ENCODE data around the gene PHYH.
"Not testable (repeated sequence)": the region's sequence is repeated elsewhere in the genome, so short reads cannot be mapped to it uniquely, and the experiment has no call there.

The PHYH gene

GRCh38 chr10:13319166-13319565 is 19.3 kb upstream of the PHYH start:
- DNase-seq = no peak

- DNase-seq = no peak
Measured at GRCh38 chr10:13317474-13317873, 17.6 kb upstream of the PHYH start.

GRCh38 chr10:13316635-13317311 is 16.9 kb upstream of the PHYH start:
- no peak for DNase-seq

GRCh38 chr10:13315361-13315760 is 15.5 kb upstream of the PHYH start:
- DNase-seq = no peak

GRCh38 chr10:13311177-13311575 is 11.3 kb upstream of the PHYH start:
- no peak for DNase-seq

- no peak for DNase-seq
Measured at GRCh38 chr10:13310518-13311176, 10.8 kb upstream of the PHYH start.

GRCh38 chr10:13309792-13310191 is 9.9 kb upstream of the PHYH start:
- DNase-seq = no peak

- no peak for DNase-seq
Measured at GRCh38 chr10:13308096-13308495, 8.2 kb upstream of the PHYH start.

- DNase-seq = no peak
Measured at GRCh38 chr10:13306103-13306502, 6.2 kb upstream of the PHYH start.

GRCh38 chr10:13302821-13303555 is 3.1 kb upstream of the PHYH start:
- no peak for DNase-seq

- no peak for DNase-seq
Measured at GRCh38 chr10:13298748-13299436, 972 bp downstream of the PHYH start.

- no peak for DNase-seq
Measured at GRCh38 chr10:13296476-13296875, 3.4 kb downstream of the PHYH start.

- DNase-seq = no peak
Measured at GRCh38 chr10:13294784-13295183, 5.1 kb downstream of the PHYH start.

- DNase-seq = no peak
Measured at GRCh38 chr10:13291821-13292773, 7.8 kb downstream of the PHYH start.

- no peak for DNase-seq
Measured at GRCh38 chr10:13291061-13291460, 8.8 kb downstream of the PHYH start.

- DNase-seq = no peak
Measured at GRCh38 chr10:13284050-13284449, 15.8 kb downstream of the PHYH start.

- DNase-seq = not testable (repeated sequence)
Measured at GRCh38 chr10:13282348-13282747, 17.5 kb downstream of the PHYH start.

GRCh38 chr10:13276749-13277365 is 23.0 kb downstream of the PHYH start:
- no peak for DNase-seq

- not testable (repeated sequence) for DNase-seq
Measured at GRCh38 chr10:13276146-13276545, 23.7 kb downstream of the PHYH start.

GRCh38 chr10:13272164-13272571 is 27.7 kb downstream of the PHYH start:
- DNase-seq = no peak

- DNase-seq = peak; percentile 69
Measured at GRCh38 chr10:13271552-13272163, 28.2 kb downstream of the PHYH start.

Data from activated CD8-positive, alpha-beta memory T cell treated with anti-CD3 and anti-CD28 coated beads, Interleukin-2, amount 50 U/mL, for 48 hours (primary cell).